GM19395 (cell line): ENCODE data around the gene RCL1.
A peak's percentile ranks its signal among the peaks of the same experiment; 100 is the strongest.
"Not testable (repeated sequence)": the region's sequence is repeated elsewhere in the genome, so short reads cannot be mapped to it uniquely, and the experiment has no call there.

Source experiments
- ATAC-seq: cut with Tn5 transposase; IDR thresholded peaks from one replicate; pipeline ENCODE4 v1.9.1; 2021; ENCODE audit warnings: mild to moderate bottlenecking, moderate library complexity; ENCODE audit not compliant: unreplicated experiment

Gene RCL1

DNA sequence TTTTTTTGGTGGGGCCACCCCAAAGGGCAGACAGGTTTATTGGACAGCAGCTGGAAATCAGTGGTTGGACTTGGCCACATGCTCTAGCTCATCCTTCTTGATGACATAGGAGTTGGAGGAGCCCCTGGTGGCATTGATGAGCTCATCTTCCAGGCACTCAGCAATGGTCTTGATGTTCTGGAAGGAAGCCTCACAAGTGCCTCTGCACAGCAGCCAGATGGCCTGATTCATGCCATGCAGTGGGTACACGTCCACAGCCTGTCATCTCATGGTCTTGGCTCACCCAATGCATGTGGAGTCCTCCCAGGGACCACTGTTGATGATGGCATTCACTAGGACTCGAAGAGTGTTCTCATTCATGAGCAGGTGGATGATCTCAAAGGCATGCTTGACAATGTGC, 11.3 kb upstream of the RCL1 start:
- no peak for ATAC-seq

DNA sequence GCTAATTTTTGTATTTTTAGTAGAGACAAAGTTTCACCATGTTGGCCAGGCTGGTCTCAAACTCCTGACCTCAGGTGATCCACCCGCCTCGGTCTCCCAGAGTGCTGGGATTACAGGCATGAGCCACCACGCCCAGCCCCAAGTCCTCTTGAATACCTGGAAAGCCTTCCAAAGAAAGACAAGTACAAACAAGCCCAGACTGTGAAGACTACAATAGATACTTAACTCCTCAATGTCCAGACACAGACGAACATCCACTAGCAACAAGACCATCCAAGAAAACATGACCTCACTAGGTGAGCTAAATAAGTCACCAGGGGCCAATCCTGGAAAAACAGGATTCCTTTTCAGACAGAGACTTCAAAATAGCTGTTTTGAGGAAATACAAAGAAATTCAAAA, 9.6 kb upstream of the RCL1 start:
- ATAC-seq, result not testable (repeated sequence)

DNA sequence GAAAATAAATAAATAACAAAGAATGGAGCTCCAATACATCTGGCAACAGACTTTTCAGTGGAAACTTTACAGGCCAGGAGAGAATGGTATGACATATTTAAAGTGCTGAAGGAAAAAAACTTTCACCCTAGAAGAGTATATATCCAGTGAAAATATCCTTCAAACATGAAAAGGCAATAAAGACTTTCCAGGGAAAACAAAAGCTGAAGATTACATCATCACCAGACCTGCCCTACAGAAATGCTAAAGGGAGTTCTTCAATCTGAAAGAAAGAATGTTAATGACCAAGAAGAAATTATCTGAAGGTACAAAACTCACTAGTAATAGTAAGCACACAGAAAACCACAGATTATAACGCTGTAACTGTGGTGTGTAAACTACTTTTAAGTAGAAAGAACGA, 8.3 kb upstream of the RCL1 start:
- no peak for ATAC-seq

DNA sequence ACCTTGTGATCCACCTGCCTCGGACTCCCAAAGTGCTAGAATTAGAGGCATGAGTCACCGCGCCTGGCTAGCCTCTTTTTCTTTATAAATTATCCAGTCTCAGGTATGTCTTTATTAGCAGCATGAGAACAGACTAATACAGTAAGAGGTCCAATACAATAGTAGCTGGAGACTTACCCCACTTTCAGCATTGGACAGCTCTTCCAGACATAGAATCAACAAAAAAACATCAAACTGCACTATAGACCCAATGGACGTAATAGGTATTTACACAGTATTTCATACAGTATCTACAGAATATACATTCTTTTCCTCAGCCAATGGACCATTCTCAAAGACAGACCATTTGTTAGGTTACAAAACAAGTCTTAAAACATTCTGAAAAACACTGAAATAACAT, 6.1 kb upstream of the RCL1 start:
- ATAC-seq, result no peak

DNA sequence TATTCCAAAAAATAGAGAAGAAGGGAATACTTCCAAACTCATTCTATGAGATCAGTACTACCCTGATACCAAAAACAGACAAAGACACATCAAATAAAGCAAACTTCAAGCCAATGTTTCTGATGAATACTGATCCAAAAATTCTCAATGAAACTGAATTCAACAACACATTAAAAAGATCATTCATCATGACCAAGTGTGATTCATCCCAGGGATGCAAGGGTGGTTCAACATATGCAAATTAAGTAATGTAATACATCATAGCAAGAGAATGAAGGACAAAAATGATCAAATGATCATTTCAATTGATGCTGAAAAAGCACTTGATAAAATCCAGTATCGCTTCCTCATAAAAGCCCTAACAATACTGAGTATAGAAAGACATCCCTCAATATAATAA, 4.9 kb upstream of the RCL1 start:
- ATAC-seq, result no peak

DNA sequence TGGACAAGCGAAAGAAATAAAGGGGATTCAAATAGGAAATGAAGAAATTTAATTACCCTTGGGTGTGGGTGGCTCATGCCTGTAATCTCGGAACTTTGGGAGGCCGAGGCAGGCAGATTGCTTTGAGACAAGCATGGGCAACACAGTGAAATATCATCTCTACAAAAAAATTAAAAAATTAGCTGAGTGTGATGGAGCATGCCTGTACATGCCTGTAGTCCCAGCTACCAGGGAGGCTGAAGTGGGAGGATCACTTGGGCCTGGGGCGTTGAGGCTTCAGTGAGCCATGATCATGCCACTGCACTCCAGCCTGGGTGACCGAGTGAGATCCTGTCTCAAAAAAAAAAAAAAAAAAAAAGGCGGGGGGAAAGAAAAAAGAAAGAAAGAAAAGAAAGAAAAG, 4.0 kb upstream of the RCL1 start:
- no peak for ATAC-seq

DNA sequence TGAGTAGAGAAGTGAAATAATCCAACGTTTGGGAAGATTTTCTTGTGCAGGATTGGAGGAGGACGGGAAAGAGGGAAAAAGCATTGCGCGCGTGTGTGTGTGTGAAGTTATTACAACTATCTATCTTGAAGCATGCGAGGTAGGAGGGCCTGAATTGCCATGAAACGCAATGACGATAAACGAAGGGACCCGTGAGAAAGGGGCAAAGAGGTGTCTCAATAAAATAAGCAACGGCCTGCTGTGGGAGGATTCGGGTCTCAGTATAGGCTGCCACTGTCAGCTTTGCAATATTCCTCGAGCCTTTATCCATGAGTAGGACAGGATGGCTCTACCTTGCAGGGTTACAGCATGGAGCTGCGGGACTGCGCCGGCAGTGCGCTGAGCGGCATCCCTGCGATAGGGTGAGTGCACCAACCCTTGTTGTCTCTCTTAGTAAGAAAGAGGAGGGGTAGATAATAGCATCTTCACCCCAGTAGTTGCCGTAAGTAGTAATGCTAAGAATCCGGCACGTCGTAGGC, 631 bp upstream of the RCL1 start:
- peak; percentile 53 for ATAC-seq

DNA sequence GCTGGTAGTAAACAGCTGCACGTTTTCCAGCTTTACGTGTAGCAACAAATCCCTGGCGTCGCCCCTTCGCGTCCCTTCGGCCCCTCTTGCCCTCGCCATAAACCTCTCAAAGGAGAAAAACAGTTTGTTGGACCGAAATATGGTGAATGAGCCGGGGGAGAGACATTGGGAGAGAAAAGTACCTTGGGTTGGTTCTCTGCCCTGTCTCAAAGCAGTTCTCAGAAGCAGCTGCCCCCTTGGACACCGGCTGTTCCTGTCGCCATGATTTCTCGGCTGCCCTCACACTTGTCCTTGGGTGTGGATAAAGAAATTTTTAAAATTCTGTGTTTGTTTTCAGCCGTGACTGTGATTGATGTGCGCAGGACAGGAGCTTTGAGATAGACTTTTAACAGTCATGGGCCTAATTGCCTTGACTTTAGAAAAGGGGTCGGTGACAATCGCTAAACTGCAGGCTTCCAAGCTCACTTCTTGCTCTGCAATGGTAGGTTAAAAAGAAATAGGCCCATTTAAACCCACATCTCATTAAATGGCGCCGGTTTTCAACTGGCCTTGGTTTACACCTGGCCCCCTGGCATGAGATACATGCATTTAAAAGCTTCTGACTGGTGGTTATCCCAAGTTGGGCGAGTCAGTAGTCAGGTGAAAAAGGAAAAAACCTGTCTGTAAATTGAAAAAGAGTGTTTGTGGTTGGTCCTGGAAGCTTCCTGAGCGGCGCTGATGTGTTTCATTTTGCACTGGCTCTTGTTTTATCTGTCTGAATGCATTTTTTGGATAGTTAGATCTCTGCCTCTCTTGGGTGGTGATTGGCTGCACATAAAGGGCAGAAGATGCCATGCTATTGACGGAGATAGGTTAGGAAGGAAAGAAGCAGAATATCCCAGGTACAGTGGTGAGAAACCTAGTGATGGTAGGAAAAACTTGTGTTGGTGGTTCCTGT, 983 bp downstream of the RCL1 start:
- no peak for ATAC-seq

DNA sequence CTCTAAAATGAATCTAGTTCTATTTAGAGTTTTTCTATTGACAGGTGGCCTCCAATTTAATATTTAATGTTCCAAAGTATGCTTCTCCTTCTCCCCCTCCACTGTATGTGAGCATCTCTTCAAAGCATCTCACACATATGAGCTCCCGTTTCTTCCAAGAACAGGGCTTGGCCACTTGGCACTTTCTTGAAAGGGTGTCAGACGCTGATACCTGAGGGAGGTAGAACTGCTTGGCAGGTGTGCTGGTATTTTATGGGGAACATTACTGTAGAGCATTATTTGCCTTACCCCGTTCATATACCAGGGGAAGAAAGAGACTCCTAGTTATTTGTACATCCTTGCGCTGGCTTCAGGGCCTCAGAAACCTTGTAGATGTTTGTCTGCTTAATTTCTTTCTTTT, 1.9 kb downstream of the RCL1 start:
- no peak for ATAC-seq

DNA sequence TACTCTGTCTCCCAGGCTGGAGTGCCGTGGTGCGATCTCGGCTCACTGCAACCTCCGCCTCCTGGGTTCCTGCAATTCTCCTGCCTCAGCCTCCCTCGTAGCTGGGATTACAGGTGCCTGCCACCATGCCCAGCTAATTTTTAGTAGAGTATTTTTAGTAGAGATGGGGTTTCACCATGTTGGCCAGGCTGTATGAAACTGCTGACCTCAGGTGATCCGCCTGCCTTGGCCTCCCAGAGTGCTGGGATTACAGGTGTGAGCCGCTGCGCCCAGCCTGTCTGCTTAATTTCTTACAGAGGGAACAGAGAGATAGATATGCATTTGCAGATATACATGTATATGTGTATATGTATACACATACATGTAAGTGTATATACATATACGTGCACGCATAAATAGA, 2.4 kb downstream of the RCL1 start:
- not testable (repeated sequence) for ATAC-seq

DNA sequence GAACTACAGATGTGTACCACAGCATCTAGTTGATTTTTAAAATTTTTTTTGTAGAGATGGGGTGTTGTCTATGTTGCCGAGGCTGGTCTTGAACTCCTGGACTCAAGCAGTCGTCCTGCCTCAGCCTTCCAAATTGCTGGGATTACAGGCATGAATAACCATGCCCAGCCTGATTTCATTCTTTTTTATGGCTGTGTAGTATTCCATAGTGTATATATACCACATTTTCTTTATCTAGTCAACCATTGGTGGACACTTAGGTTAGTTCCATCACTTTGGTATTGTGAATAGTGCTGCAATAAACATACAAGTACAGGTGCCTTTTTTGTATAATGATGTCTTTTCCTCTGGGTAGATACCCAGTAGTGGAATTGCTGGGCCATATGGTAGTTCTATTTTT, 3.8 kb downstream of the RCL1 start:
- no peak for ATAC-seq

DNA sequence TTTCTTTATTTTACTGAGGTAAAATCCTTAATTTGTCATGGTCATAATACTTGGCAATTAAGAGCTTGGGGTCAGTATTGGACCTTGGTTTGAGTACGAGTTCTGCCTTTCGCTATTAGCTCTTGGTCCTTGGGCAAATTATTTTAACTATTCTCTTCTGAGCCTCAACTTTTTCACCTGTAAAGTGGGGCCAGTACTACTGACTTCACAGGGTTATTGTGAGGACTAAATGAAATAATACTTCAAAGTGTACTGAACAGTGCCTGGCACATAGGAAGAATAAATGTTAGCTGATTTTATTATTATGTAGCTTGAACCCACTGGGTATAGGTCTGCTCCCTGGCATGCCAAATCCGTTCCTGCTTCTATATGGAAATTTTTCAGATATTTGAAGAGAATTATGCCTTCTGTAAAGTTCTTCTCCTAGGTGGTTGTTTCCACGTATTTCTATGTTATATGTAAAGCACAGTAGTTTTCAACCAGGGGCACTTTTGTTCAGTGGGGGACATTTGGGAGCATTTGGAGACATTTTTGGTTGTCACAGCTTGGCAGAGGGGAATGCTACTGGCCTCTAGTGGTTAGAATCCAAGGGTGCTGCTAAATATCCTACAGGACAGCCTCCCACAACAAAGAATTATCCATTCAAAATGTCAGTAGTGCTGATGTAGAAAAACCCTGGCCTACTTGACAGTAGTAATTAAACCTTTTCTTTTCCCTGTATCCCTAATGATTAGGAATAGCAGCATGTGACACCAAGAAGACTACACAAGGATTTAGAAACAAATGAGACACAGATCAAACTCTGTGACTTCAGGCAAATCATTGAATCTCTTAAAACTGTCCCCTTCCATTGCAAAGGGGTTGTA, 4.5 kb downstream of the RCL1 start:
- ATAC-seq, result no peak

DNA sequence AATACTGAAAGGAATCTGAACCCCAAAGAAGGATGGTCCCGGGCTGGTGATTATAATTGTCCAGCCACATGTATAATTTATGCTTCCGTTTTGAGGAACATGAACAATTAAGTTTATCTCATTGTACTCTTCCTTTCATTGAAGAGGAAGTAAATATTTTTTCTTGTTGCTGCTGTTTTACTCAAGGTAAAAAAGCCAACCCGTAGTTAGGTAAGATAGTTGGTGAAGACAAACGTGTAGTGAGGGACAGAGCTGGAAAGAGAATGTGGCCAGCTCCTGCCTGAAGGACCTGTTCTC, 5.1 kb downstream of the RCL1 start:
- ATAC-seq, result no peak

DNA sequence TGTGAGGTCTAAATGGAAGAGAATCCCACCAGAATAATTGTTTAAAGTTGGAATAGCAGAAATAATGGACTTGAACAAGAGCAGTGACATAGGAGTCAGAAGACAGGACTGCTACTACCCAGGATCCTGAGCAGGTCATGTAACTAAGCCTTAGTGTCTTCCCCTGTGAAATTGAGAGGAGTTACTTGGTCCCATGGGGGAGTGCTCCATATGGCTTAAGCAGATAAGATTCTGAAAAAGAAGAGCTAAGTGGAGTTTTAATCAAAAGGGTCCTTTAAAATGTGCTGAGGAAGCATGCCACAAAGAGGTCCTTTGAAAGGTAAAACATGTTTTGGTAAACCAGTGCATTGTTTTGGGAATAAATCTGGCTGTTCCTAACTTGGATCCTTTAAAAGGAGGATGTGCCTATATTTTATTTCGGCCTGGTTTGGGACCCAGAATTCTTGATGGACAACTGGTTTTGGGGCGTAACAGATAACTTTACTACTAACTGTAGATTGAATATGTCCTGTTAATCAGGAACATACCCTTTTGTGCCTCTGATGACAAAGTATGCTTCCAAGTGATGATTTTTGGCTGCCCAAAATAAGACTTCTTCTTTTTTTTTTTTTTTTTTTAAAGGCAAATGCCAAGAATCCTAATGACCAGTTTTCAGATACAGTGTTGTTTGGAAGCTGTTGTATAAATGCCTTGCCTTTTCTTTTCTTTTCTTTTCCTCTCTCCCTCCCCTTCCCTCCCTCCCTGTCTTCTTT, 5.7 kb downstream of the RCL1 start:
- ATAC-seq, result no peak

DNA sequence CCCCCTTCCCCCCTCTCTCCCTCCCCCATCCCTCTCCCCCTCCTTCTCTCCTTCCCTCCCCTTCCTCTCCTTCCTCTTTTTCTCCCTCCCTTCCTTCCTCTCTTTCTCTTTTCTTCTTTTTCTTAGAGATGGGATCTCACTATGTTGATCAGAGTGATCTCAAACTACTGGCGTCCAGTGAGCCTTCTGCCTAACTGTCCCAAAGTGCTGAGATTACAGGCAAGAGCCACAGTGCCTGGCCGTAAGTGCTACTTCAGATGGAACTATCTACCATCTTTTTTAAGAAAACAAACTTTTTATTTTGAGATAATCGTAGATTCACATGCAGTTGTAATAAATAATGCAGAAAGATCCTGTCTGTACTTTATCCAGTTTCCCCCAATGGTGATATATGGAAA, 6.3 kb downstream of the RCL1 start:
- no peak for ATAC-seq

DNA sequence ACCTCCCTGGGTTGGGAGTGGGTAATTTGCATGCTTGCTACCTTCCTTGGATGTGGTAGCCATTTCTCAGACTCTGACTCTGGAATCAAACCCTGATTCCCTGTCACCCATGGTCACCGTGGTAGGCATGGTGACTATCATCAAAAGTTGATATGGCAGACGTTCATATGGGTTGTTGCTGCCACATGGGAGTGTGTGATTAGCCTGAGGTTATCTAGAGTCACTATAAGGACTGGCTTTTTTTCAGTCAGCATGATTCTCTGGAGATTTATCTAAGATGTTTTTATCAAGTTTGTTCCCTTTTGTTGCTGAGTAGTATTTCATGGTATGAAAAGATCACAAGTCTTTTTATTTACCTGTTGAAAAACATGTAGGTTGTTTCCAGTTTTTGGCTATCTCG, 7.0 kb downstream of the RCL1 start:
- no peak for ATAC-seq

DNA sequence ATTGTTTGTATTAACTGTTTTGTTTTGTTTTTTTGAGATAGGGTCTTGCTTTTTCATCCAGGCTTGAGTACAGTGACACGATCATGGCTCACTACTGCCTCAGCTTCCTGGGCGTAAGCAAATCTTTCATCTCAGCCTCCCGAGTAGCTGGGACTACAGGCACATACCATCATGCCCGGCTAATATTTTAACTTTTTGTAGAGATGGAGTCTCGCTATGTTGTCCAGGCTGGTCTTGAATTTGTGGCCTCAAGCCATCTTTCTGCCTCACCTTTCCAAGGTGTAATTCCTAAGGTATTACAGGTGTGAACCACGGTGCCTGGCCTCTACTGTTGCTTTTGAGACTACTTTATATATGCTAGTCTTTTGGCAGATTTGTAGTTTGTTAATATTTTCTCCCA, 8.4 kb downstream of the RCL1 start:
- ATAC-seq, result no peak

DNA sequence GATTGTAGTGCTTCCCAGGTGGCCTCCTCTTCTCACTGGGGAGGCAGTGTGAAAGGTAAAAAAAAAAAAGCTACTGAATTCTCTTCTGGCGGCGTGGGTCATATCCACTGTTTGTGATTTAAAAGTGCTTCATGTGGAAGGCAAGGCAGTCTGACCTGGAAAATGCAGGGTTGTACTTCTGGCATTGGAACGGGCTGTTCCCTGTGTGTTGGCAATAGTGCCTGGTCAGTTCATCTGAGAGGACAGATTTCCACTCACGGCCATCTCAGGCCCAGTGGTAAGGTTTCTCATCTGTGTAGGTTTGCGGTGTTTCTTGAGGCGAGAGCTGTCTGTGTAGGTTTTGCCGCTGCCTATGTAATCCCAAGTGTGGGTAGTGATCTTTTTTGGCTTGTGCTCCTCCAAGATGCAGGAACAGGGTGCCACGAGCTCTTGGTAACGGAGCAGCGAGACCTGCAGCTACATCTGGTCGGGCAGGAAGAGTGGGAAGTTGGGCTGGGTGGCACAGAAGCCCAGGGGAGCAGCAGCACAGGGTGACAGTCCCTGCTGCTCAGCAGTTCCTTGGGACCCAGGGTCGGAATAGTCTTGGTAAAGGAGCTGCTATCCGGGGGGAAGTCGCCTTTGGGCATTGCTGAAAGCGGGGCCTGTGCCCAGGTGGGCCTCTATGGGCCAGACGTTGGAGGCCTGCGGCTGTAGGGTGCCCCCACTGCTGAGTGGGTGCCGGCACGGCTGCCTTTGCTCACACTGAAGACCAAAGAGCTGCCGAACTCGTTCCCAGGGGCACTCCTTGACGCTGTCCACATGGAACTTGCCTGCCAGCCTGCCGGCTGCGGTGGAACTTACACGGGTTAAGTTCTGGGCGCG, 11.2 kb downstream of the RCL1 start:
- no peak for ATAC-seq

DNA sequence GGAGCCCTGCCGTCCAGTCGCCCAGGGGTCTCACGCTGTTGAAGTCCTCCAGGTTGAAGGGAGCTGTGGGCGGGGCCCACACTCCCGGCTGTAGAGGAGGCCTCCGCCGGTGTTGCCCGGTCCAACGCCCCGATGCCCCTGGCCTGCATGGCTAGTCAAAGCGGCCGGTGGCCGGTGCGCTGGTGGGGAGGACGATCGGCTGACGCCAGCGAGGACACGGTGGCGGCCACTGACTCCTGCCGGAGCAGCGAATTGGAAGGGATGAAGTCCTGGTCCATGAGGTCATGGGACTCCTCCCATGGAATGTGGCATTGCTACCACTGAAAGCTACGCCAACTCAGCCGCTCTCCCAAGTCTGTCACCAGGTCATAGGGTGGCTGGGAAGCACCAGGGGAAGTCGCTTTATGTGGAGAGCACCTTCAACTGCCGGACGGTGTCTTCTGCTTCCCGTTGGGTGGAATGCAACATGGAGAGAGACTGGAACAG, 11.8 kb downstream of the RCL1 start:
- ATAC-seq, result no peak
